Measurements from ENCODE around the gene SRGAP3.

DNA sequence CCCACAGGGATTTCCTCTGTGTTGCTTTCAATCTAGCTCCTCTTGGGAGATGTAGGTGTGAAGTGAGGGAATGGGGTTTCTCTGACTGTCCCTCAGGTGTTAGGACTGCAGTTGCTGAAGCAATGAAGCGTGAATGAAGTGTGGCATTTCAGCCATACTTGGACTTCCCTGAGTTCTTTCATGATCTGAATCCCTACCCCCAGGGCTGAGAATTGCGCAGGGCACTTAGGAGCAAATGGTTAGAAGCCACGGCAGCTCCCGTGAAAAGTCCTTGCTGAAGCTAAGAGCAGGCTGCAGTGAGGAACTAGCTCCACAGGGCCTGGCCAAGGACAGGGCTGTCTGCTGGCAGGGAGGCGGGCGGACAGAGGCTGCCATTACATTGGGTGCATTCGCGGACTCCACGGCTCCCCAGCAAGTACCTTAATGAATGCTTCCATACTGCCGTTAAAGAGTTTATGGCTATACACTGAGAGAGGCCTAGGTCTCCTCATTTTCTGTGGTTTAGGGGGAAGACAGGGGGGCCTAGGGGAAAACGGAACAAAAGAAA is 217.1 kb downstream of the SRGAP3 start:
- TF ChIP-seq GLIS3 (CRISPR knock-in tag; IDR thresholded peaks at IDR 0.05): no peak
- TF ChIP-seq, protein P1, sequence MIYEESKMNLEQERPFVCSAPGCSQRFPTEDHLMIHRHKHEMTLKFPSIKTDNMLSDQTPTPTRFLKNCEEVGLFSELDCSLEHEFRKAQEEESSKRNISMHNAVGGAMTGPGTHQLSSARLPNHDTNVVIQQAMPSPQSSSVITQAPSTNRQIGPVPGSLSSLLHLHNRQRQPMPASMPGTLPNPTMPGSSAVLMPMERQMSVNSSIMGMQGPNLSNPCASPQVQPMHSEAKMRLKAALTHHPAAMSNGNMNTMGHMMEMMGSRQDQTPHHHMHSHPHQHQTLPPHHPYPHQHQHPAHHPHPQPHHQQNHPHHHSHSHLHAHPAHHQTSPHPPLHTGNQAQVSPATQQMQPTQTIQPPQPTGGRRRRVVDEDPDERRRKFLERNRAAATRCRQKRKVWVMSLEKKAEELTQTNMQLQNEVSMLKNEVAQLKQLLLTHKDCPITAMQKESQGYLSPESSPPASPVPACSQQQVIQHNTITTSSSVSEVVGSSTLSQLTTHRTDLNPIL (CRISPR knock-in tag; IDR thresholded peaks at IDR 0.05; ENCODE audit: low read depth): no peak
- no peak for TF ChIP-seq TOX (CRISPR knock-in tag; IDR thresholded peaks at IDR 0.05; ENCODE audit: borderline replicate concordance)
- TF ChIP-seq, protein P2, sequence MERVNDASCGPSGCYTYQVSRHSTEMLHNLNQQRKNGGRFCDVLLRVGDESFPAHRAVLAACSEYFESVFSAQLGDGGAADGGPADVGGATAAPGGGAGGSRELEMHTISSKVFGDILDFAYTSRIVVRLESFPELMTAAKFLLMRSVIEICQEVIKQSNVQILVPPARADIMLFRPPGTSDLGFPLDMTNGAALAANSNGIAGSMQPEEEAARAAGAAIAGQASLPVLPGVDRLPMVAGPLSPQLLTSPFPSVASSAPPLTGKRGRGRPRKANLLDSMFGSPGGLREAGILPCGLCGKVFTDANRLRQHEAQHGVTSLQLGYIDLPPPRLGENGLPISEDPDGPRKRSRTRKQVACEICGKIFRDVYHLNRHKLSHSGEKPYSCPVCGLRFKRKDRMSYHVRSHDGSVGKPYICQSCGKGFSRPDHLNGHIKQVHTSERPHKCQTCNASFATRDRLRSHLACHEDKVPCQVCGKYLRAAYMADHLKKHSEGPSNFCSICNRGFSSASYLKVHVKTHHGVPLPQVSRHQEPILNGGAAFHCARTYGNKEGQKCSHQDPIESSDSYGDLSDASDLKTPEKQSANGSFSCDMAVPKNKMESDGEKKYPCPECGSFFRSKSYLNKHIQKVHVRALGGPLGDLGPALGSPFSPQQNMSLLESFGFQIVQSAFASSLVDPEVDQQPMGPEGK (CRISPR knock-in tag; IDR thresholded peaks at IDR 0.05; ENCODE audit: borderline replicate concordance): no peak
- TF ChIP-seq BACH2 (CRISPR knock-in tag; IDR thresholded peaks at IDR 0.05; ENCODE audit: borderline replicate concordance): no peak
- TF ChIP-seq ZFP30 (CRISPR knock-in tag; IDR thresholded peaks at IDR 0.05): no peak
- no peak for TF ChIP-seq ARNTL (CRISPR knock-in tag; IDR thresholded peaks at IDR 0.05; ENCODE audit: borderline replicate concordance, low read depth)
- no peak for TF ChIP-seq ZFP3 (CRISPR knock-in tag; IDR thresholded peaks at IDR 0.05)
- no peak for TF ChIP-seq ZNF70 (CRISPR knock-in tag; IDR thresholded peaks at IDR 0.05)
- no peak for TF ChIP-seq RARB (CRISPR knock-in tag; IDR thresholded peaks at IDR 0.05)
- TF ChIP-seq ESRRG (CRISPR knock-in tag; IDR thresholded peaks at IDR 0.05): no peak
